Spleen (tissue), 11 donors: ENCODE data around the gene SLAMF9. TPM values are rescaled to one million over a fixed set of nuclear protein-coding genes. Genes with fewer than 3 reads are reported as not detected.

Source experiments
- DNase-seq: peaks from one replicate; pipeline ENCODE4 v3.0.0-alpha.2; 2020
- H3K27ac ChIP-seq, 8 donors: fragments of 200-600 bp; sonication (generic) in 7 of 8; 1 replicate in 4 of 8; 2 replicates in 4 of 8; pipeline versions ENCODE4 v1.5.0 to v1.8.0; 2016 to 2021; ENCODE audit warnings: inconsistent platforms in 4 of 8, mild to moderate bottlenecking in 4 of 8, moderate library complexity in 1 of 8
- H3K27me3 ChIP-seq, 7 donors: fragments of 200-600 bp; sonication (generic) in 6 of 7; replicated peaks in 1 of 7; 1 replicate in 4 of 7; 2 replicates in 3 of 7; pipeline versions ENCODE4 v1.5.0 to v1.8.0; 2016 to 2021; ENCODE audit warnings: inconsistent platforms in 3 of 7, mild to moderate bottlenecking in 1 of 7
- H3K36me3 ChIP-seq, 6 donors: fragments of 200-600 bp; sonication (generic) in 5 of 6; 1 replicate in 4 of 6; 2 replicates in 2 of 6; pipeline versions ENCODE4 v1.5.0 to v1.8.0; 2016 to 2021; ENCODE audit warnings: inconsistent platforms in 2 of 6
- H3K4me1 ChIP-seq, 6 donors: fragments of 200-600 bp; sonication (generic) in 5 of 6; 1 replicate in 3 of 6; 2 replicates in 3 of 6; pipeline versions ENCODE4 v1.5.0 to v1.8.0; 2016 to 2021; ENCODE audit warnings: inconsistent platforms in 3 of 6
- H3K4me3 ChIP-seq, 8 donors: fragments of 200-600 bp; sonication (generic) in 7 of 8; 1 replicate in 4 of 8; 2 replicates in 4 of 8; pipeline versions ENCODE4 v1.5.0 to v1.8.0; 2016 to 2021; ENCODE audit warnings: inconsistent platforms in 4 of 8, mild to moderate bottlenecking in 4 of 8, moderate library complexity in 2 of 8
- H3K9me3 ChIP-seq, 8 donors: fragments of 200-600 bp; sonication (generic) in 7 of 8; 1 replicate in 4 of 8; 2 replicates in 4 of 8; pipeline versions ENCODE4 v1.5.0 to v1.8.0; 2016 to 2021; ENCODE audit warnings: inconsistent platforms in 4 of 8
- CTCF ChIP-seq, 11 experiments: fragments of 200-600 bp in 7 of 11; fragments of 450-650 bp in 4 of 11; sonication (generic) in 4 of 11; IDR thresholded peaks in 8 of 11; conservative IDR thresholded peaks in 3 of 11; 1 replicate in 7 of 11; 2 replicates in 4 of 11; pipeline versions ENCODE4 v1.4.0 to v1.8.0; 2016 to 2021; ENCODE audit warnings: antibody characterized with exemption in 11 of 11, inconsistent platforms in 4 of 11, mild to moderate bottlenecking in 1 of 11
- POLR2A ChIP-seq, 3 donors: fragments of 450-650 bp; IDR thresholded peaks; one replicate each; pipeline ENCODE4 v1.5.1; 2017; ENCODE audit warnings: antibody characterized with exemption in 3 of 3, mild to moderate bottlenecking in 1 of 3
- POLR2AphosphoS5 ChIP-seq, 3 donors: sonication (generic); formaldehyde crosslinking; IDR thresholded peaks; one replicate each; pipeline ENCODE4 v1.5.1; 2017; ENCODE audit warnings: antibody characterized with exemption in 3 of 3
- WGBS, 5 donors: extraction: QIAGEN DNeasy Blood & Tissue Kit in 3 of 5; methylation state at CpG; one replicate each; pipeline versions ENCODE4 v1.1.5 to v1.1.7; 2013 to 2018; 5-methylcytosine and 5-hydroxymethylcytosine counted together
- intact Hi-C: fragments of 100-400 bp; cut with DNase I; formaldehyde crosslinking; loops from one replicate; pipeline ENCODE4 v1.15.0; 2023; ENCODE audit warnings: low total_unique reads
- polyA plus RNA-seq, 3 donors: library from polyadenylated mRNA; stranded (reverse); fragments of 200-250 nt; gene quantifications; one replicate each; pipeline ENCODE4 v1.2.1, GENCODE V29; 2013
- total RNA-seq, 7 donors: library from RNA; depleted of rRNA in 3 of 7; stranded (reverse); fragments of >200 nt in 3 of 7; fragmentation: NEBNext Ultra II Directional in 4 of 7; extraction: Animal tissue kit (Norgen Biotek cat#: 25700) in 4 of 7; gene quantifications; one replicate each; pipeline versions ENCODE4 v1.1.0 to v1.2.1, GENCODE V29; 2016 to 2021
- donor health status: healthy with polysubstance abuse.
- donor health status: DM: no; HTN: no; CAD: no; lungs with moderate emphysema.
- donor health status: DM: no; HTN: no; CAD: no.
- donor health status: Bipolar disorder and iron deficiency.
- donor health status: healthy.
- donor health status: DM: no; HTN: no; CAD: no.
- donor health status: DM: yes; HTN: yes; CAD: no.

The SLAMF9 gene
- total and polyA plus RNA-seq, 10 donors: 0.14 to 1.3 (median 0.46) TPM; not detected in 4

GRCh38 chr1:159990005-159990404 lies 36.0 kb upstream of the SLAMF9 start:
- Histone ChIP-seq H3K9me3 (no peaks in the 10 kb centered on the region), H3K4me3 (no peak overlapping the region), H3K36me3 (no peaks in the 10 kb centered on the region), H3K27ac (no peak overlapping the region), H3K27me3 (peaks cover 0 to 20% (median 0%) of the 10 kb centered on the region in 7 donors), H3K4me1 (peaks cover 0 to 8% (median 2%) of the 10 kb centered on the region in 6 donors)
- no peak for DNase-seq
- WGBS, 5 donors: 83 to 92% (median 91%) methylated on average over 5 of the region's 5 CpGs
- TF ChIP-seq POLR2AphosphoS5 (IDR thresholded peaks at IDR 0.05): no peak
- TF ChIP-seq CTCF (IDR thresholded peaks at IDR 0.05 in 8 of 11, conservative IDR thresholded peaks at IDR 0.05 in 3 of 11): no peak
- no peak for TF ChIP-seq POLR2A (IDR thresholded peaks at IDR 0.05)
- intact Hi-C loops: no loop called here

GRCh38 chr1:159989581-159989980 lies 35.5 kb upstream of the SLAMF9 start:
- no peak for TF ChIP-seq POLR2AphosphoS5 (IDR thresholded peaks at IDR 0.05)
- no peak for TF ChIP-seq CTCF (IDR thresholded peaks at IDR 0.05 in 8 of 11, conservative IDR thresholded peaks at IDR 0.05 in 3 of 11)
- TF ChIP-seq POLR2A (IDR thresholded peaks at IDR 0.05): no peak
- H3K36me3 ChIP-seq: no peaks in the 10 kb centered on the region
- intact Hi-C loops: no loop called here
- no peak for DNase-seq
- H3K27ac ChIP-seq: no peak overlapping the region
- H3K27me3 ChIP-seq: peaks cover 0 to 20% (median 0%) of the 10 kb centered on the region in 7 donors
- H3K9me3 ChIP-seq: no peaks in the 10 kb centered on the region
- H3K4me3 ChIP-seq: no peak overlapping the region
- peaks cover 0 to 8% (median 2%) of the 10 kb centered on the region in 6 donors for H3K4me1 ChIP-seq
- WGBS, 5 donors: 64 to 95% (median 87%) methylated on average over 3 of the region's 3 CpGs

DNA sequence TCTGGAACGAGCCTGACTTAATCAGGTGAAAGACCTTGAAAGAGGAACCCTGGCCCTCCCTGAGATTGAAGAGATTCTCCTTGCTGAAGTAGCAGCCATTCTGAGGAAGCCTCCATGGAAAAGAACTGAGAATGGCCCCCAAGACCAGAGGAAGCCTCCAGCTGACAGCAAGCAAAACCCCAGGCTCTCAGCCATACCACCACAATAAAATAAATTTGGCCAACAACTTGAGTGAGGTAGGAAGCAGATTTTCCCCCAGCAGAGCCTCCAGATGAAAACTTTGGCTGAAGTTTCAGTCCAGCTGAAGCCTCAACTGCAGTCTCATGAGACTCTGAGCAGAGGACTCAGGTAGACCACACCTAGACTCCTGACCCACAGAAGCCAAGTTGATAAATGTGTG lies 34.0 kb upstream of the SLAMF9 start:
- H3K9me3 ChIP-seq: no peaks in the 10 kb centered on the region
- TF ChIP-seq POLR2AphosphoS5 (IDR thresholded peaks at IDR 0.05) (no peak), CTCF (IDR thresholded peaks at IDR 0.05 in 8 of 11, conservative IDR thresholded peaks at IDR 0.05 in 3 of 11) (no peak), POLR2A (IDR thresholded peaks at IDR 0.05) (no peak)
- no peaks in the 10 kb centered on the region for H3K36me3 ChIP-seq
- peaks cover 0 to 8% (median 2%) of the 10 kb centered on the region in 6 donors for H3K4me1 ChIP-seq
- WGBS, 5 donors: 64 to 87% (median 72%) methylated on average over 1 of the region's 1 CpG
- intact Hi-C loops: no loop called here
- H3K4me3 ChIP-seq: no peak overlapping the region
- peaks cover 0 to 23% (median 0%) of the 10 kb centered on the region in 7 donors for H3K27me3 ChIP-seq
- H3K27ac ChIP-seq: no peak overlapping the region
- no peak for DNase-seq

DNA sequence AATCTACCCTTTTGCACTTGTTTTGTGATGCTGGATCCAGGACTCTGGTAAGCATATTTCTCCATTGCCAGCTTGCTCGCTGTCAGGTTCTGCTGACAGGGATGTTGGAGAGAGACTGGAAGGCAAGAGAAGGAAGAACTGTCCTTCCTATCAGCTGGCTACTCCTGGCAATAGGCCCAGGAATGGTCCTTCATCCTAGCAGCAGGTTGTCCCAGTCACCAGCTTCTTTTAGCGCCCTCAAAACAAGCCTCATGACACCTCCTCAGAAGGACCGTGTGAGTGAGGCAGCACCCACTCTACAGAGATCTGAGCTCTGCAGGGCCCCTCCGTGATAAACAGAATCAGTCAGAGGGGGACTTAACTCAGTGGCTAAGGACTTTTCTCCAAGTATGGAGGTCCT lies 33.1 kb upstream of the SLAMF9 start:
- WGBS, 5 donors: 70 to 78% (median 73%) methylated on average over 4 of the region's 4 CpGs
- no peak for TF ChIP-seq CTCF (IDR thresholded peaks at IDR 0.05 in 8 of 11, conservative IDR thresholded peaks at IDR 0.05 in 3 of 11)
- TF ChIP-seq POLR2A (IDR thresholded peaks at IDR 0.05): no peak
- TF ChIP-seq POLR2AphosphoS5 (IDR thresholded peaks at IDR 0.05): no peak
- Histone ChIP-seq H3K4me3 (no peak overlapping the region), H3K4me1 (peaks cover 0 to 8% (median 2%) of the 10 kb centered on the region in 6 donors), H3K9me3 (no peaks in the 10 kb centered on the region), H3K27ac (no peak overlapping the region), H3K27me3 (peaks cover 0 to 23% (median 0%) of the 10 kb centered on the region in 7 donors), H3K36me3 (no peaks in the 10 kb centered on the region)
- intact Hi-C loops: no loop called here
- no peak for DNase-seq
